Stimulated activated CD4-positive, alpha-beta T cell treated with anti-CD3 and anti-CD28 coated beads, TNF-alpha, amount 100 ng/mL, for 48 hours (primary cell): Measurements from ENCODE around the gene XK.
"Not testable (repeated sequence)": the region's sequence is repeated elsewhere in the genome, so short reads cannot be mapped to it uniquely, and the experiment has no call there.

Experiments used
- DNase-seq, 3 donors: peaks; one replicate each; pipeline ENCODE4 v3.0.0-alpha.2; 2020; ENCODE audit warnings: low read depth in 3 of 3

The XK gene

DNA sequence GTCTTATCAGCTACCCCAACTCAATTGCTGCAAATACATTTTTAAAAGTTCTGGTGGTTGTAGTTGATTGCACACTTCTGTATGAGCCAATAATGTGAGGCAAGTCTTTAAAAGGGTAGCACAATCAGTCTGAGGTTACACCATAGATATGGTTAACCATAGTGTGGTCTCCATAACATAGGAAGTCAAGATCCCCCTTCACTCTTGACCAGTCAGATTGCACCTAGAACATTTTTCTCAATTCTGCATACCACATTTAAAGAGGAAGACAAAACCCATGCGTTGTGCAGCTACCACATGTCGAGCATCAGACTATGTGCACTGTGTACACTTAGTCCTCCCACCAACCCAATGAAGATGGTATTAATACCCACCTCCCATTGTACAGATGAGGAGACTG lies 67.8 kb downstream of the XK start:
- no peak for DNase-seq

DNA sequence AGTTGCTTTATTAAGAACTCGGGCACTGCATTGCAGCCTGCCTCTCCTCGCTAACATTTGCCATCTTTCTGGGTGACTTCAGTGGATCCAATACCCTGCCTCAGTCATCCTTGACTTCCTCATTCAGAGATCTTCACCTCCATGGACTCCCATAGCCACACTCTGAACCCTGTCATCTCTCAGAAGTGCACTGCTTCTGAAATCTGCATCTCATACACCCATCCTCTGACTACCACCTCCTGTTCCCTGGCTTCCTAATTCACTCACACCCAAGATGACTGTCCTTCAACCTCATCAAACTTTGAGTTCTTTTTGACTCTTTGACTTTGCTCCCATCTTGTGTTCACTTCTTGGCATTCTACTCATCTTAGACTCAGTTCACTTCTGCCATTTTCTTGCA lies 68.9 kb downstream of the XK start:
- DNase-seq: no peak

DNA sequence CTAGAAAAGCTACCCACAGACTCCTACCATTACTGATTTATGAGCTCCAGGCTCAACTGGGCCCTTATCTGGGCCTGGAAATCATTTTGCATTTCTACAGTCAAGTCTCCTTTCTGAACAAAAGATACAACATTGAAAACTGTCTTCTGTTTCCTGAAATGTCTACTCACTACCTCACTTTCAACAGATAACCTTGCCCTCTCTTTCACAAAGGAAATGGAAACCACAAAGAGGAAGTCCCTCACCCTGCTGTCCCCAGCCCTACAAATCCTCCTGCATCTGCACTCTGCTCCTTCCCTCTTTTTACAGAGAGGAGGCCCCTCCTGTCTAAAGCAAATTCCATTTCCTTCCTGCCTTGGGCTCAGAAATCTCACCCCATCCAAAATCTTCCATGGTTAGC lies 69.4 kb downstream of the XK start:
- DNase-seq: no peak

DNA sequence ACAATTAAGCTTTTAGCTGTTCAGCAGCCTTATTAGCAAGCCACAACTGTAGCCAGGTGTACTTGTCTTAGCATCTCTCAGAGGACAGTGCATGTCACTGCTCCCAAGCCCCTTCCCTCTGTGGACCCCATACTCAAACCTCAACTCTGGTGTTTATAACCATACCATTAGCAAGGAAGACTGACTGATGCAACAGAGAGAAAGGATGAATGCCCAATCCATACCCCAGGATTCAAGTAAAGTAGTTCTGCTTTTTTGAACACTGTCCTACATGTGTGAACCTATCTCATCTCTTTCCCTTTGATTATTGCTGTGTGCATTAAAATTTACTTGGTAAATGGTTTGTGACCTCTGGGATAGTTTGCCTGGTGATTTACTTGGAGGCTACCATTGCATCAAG lies 71.5 kb downstream of the XK start:
- DNase-seq: no peak

DNA sequence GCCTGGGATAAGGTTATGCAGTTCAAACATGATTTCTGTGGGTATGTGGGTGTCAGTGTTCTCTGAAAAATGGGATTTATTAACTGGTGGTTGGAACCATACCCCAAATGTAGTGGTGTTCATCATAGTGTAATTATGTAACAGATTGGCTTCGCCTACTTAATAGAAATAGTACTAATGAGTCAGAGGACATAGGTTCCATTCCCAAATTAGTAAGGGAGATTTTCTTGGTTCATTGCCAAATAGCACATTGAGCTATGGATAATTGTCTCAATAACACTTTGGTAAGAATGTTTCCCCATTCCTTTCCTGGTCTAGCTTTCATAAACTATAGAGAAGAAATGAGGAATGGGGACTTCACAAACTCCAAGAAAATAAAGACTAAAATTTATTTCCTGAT lies 73.8 kb downstream of the XK start:
- no peak for DNase-seq

DNA sequence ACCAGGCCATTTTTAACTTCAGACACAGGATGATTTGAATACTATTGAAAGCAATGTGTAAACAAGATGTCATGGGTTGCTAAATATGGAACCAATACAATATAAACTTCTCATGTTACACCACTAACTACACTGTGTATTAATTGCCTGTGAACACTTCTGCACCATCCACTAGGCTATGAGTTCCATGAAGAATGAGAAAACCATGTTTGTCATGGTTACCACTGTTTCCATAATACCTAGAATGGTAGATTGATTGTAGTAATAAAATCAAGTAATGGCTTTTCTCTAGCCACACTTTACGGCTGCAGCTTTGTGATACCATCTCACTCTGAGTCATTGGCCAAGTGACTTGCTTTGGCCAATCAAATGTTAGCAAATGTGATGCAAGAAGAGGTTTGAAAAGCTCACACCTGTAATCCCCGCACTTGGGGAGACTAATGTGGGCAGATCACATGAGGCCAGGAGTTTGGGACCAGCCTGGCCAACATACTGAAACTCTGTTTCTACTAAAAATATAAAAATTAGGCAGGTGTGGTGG lies 74.4 kb downstream of the XK start:
- no peak for DNase-seq

DNA sequence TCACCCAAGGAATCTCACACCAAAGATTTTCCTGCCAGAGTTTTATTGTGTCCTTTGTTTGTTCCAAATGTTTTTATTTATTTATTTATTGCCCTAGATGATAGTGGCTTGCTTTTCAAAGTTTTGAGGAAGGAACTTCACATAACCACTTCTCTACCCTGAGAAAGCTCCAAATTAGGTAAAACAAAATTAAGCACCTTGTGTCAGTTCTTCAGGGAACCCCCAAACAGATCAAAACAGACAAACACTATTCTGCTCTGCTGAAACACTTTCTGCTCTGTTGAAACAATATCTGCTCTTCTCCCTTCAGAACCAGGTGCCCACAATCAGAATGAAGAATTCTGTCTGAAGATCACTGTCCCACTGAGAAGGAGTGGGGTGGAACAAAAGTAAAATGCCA lies 77.8 kb downstream of the XK start:
- no peak for DNase-seq

DNA sequence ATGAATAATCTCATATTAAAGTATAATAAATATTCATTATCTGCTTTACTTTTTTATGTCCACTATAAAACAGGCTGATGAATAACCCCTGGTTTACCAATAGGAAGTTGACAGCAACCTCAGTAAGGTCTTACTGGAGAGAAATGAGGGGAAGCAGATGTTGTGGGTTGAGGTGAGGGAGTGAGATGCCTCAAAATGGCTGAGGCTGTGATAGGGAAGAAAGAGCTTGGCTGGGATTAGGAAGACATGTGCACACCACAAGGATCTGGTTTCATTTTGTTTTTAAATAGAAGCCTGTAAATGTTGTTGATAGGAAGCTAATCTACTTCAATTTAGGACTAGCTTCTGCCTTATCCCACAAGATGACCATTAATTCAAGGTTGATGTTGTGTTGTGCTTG lies 79.9 kb downstream of the XK start:
- DNase-seq: no peak

DNA sequence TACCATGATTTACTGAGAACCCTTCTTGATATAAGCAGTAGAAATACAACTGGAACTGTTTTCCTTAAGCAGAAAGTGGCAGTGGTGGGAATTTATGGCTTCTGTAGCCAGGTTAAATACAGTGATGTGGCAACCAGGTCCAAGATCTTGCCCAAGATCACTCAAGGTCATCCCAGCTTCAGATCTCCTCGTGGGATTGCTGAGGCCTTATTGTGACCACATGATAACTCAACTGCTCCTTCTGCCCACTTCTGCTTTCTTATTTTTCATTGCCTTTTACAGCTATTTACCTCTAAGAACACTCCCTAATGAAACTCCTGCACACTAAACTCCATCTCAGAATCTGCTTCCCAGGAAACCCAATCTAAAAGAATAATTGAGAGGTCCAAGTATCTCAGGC lies 81.8 kb downstream of the XK start:
- DNase-seq: no peak

DNA sequence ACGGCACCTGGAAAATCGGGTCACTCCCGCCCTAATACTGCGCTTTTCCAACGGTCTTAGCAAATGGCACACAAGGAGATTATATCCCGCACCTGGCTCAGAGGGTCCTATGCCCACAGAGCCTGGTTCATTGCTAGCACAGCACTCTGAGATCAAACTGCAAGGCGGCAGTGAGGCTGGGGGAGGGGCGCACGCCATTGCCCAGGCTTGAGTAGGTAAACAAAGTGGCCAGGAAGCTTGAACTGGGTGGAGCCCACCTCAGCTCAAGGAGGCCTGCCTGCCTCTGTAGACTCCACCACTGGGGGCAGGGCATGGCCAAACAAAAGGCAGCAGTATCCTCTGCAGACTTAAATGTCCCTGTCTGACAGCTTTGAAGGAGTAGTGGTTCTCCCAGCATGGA lies 83.3 kb downstream of the XK start:
- DNase-seq: not testable (repeated sequence)

DNA sequence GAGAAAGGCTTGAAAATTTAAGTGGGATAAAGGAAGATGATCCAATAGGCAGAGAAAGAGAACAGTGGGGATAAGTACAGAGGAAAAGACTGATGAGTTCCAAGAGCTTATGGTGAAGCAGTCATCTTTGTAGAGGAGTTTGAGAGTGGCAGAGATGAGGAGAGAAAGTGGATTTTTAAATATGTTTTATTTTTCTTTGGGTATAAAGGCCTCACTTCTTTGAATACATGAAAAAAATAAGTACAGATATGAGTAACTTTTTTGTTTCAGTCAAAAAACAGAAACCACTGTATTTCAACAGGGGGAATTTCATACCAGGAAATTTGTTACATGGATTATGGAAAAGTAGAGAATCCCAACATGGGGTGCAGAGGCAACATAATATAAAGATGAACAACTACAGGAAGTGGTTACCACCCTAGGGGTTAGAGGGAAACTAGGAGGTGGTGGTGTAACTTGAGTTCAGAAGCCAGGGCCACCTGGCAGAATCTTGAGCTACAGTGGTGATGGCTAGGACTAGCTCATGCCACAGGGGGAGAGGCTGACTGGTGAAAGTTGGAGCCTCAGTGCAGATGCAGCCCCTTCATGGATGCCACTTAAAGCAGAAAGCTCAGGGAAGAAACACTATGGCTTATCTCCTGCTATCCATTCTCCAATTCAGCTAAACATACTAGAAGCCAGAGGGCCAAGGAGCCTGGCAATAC lies 90.8 kb downstream of the XK start:
- no peak for DNase-seq

DNA sequence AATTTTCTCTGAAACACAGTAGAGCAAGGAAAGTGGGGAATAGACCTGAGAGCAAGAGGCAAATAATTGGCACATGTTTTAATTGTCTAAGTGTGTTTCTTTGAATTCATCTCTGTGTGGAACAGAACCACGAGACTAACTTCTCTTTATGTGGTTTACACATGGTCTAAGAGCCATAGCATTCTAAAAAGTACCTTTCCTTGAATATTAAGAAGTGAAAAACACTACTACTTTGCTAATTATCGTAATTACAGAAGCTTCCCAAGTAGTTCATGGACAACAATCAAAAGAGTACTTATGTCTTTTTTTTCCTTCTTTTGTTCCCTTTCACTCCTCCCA lies 91.4 kb downstream of the XK start:
- DNase-seq: no peak

DNA sequence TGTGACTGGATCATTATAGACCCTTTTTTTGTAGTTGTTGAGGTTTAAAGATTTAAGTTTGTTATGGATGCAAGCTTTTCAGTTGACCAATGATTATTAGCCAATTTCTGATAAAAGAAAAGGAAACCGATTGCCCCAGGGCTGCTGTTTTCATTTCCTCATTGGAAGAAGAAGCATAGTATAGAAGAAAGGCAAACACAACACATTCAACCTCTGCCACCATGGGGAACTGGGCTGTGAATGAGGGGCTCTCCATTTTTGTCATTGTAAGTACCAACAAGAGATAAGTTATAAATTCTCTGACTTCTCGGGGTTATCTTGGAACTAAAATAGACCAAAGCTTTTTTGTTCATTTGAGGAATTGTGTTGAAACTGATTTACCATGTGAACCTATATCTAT lies 94.3 kb downstream of the XK start, which contains the start of gene CYBB:
Gene CYBB, plus strand, starts transcription at position 203 of the 400 bp plus-strand sequence. Its CDS starts 19 bp downstream, at position 222.
- no peak for DNase-seq

DNA sequence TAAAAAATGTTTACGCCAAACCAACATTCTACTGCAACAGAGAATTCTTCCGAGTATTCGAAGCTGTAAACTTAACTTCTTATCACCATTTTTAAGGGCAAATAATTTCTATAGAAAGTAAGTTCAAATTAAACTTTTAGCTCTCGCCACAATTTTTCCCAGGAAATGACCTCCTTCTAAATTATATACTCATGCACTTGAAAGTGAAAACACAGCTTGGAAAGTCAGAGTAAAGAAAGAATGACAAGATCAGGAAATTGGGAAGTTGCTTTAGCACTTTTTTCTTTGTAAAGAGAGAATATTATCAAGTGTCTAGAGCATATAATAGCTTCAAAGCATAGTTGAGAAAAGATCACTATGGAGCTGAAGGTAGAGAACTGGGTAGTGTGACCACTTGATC lies 95.5 kb downstream of the XK start:
- DNase-seq: no peak
